ENCODE data around the gene PDSS1. TPM values are rescaled to one million over a fixed set of nuclear protein-coding genes. Genes with fewer than 3 reads are reported as not detected.

The PDSS1 gene
- total and polyA plus RNA-seq, 2 of the 13 experiments (the other 11 are each of a cell fraction or from before 2014, with no cell fraction given), result 18.7 to 19.3 TPM

DNA sequence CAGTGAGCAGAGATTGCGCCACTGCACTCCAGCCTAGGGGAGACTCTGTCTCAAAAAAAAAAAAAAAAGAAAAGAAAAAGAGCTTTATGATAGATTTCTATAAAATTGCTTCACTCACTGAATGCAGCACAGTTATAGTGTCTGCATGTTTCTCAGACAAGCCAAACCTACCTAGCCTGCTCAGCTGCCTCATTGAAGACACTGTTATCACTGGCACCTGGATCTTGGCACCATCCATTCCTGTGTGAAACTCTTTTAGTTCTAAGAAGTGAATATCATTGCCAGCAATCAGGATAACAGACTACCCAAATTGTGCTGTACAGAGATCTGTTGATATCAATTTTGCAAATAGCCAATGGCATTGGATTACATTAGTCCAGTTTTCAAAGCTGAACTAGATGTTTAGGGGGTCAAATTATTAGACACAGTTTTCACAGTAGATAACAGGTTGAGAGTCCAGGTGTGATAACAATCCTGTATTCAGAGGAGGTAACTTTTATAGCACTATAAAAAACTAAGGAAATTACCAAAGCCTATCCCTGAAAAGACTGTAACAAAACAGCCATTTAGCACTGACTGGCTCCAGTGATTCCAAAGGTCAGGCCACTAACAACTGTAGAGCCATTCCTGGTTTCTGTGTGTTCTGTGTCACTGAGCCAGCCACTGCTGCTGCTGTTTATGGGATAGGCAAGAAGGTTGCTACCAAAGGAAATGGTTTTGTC lies 17.1 kb downstream of the PDSS1 start:
- Histone ChIP-seq H3K27ac (ENCODE audit: extremely low read length, insufficient read depth, low read length) (peak overlapping the region; percentile 60), H3K9ac (ENCODE audit: insufficient read depth, low read depth, low read length) (no peak overlapping the region), H4K20me1 (ENCODE audit: insufficient read depth, low read length) (no peaks in the 10 kb centered on the region), H3K79me2 (ENCODE audit: insufficient read depth, low read length) (no peaks in the 10 kb centered on the region), H3K4me2 (ENCODE audit: low read depth, low read length) (peak overlapping the region; percentile 25; the same call in 1 of the 2 replicates), H3K4me3 (replicated peaks in 1 of 3; ENCODE audit: insufficient read depth in 1 of 3, low read depth in 2 of 3, low read length in 3 of 3) (no peak overlapping the region), H2AFZ (ENCODE audit: low read length) (peak overlapping the region; percentile 49), H3K9me3 (ENCODE audit: low read length) (no peaks in the 10 kb centered on the region), H3K27me3 (ENCODE audit: control insufficient read depth in 1 of 2, insufficient read depth in 2 of 2, low read length in 2 of 2) (no peaks in the 10 kb centered on the region), H3K4me1 (ENCODE audit: insufficient read depth, low read length) (peaks cover 17% of the 10 kb centered on the region), H3K36me3 (replicated peaks in 1 of 2; ENCODE audit: control insufficient read depth in 1 of 2, insufficient read depth in 2 of 2, low read length in 2 of 2) (peaks cover 6 to 27% of the 10 kb centered on the region in 2 experiments)
- 100% methylated on average over 1 of the region's 1 CpG for WGBS (ENCODE audit: low lambda C conversion rate)
- in situ Hi-C loops (cut with HindIII; ENCODE audit: extremely low pct_ligation_motif_present, low pct_unique_long_range_greater_than_20kb) (no loop called here), intact Hi-C loops (cut with micrococcal nuclease; ENCODE audit: unreplicated experiment) (no loop called here)
- FAIRE-seq (peak; percentile 68), ATAC-seq (peak; percentile 98), DNase-seq (ENCODE audit: low spot score) (peak; percentile 70)
- no TSS peak for BruUV-seq (replicated peaks)
- ChIA-PET POLR2A (interaction anchor here (1.0 kb wide), 1 partner anchor 17 kb away, joined by 3 read pairs; the partner anchor contains the start of gene PDSS1), CTCF (ENCODE audit: low intra/inter-chr PET ratio, low total read pairs) (no interaction called here)
- peak; percentile 58; the same call in 1 of the 2 replicates for TF ChIP-seq ZNF264 (CRISPR knock-in tag; IDR thresholded peaks at IDR 0.05)
- no peak for TF ChIP-seq CERS6 (CRISPR knock-in tag; IDR thresholded peaks at IDR 0.05)
- TF ChIP-seq PHF5A (CRISPR knock-in tag; IDR thresholded peaks at IDR 0.05; ENCODE audit: low read depth, unreplicated experiment), result no peak
- 0 out of 2 replicates have a peak, but pooled peaks have one; percentile 14 for TF ChIP-seq SAP130 (CRISPR knock-in tag; IDR thresholded peaks at IDR 0.05; ENCODE audit: low read depth)
- TF ChIP-seq ERF (CRISPR knock-in tag; IDR thresholded peaks at IDR 0.05), result no peak
- peak; percentile 25 for TF ChIP-seq ASH2L (IDR thresholded peaks at IDR 0.05; ENCODE audit: insufficient read length, low read depth, low read length)
- 0 out of 2 replicates have a peak, but pooled peaks have one; percentile 4 for TF ChIP-seq TBX2 (CRISPR knock-in tag; IDR thresholded peaks at IDR 0.05; ENCODE audit: borderline replicate concordance)
- peak; percentile 22; the same call in 1 of the 2 replicates for TF ChIP-seq ZNF644 (CRISPR knock-in tag; IDR thresholded peaks at IDR 0.05; ENCODE audit: low read depth)
- TF ChIP-seq, protein P1, sequence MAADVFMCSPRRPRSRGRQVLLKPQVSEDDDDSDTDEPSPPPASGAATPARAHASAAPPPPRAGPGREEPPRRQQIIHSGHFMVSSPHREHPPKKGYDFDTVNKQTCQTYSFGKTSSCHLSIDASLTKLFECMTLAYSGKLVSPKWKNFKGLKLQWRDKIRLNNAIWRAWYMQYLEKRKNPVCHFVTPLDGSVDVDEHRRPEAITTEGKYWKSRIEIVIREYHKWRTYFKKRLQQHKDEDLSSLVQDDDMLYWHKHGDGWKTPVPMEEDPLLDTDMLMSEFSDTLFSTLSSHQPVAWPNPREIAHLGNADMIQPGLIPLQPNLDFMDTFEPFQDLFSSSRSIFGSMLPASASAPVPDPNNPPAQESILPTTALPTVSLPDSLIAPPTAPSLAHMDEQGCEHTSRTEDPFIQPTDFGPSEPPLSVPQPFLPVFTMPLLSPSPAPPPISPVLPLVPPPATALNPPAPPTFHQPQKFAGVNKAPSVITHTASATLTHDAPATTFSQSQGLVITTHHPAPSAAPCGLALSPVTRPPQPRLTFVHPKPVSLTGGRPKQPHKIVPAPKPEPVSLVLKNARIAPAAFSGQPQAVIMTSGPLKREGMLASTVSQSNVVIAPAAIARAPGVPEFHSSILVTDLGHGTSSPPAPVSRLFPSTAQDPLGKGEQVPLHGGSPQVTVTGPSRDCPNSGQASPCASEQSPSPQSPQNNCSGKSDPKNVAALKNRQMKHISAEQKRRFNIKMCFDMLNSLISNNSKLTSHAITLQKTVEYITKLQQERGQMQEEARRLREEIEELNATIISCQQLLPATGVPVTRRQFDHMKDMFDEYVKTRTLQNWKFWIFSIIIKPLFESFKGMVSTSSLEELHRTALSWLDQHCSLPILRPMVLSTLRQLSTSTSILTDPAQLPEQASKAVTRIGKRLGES (CRISPR knock-in tag; IDR thresholded peaks at IDR 0.05; ENCODE audit: borderline replicate concordance), result no peak
- no peak for TF ChIP-seq ZNF33A (CRISPR knock-in tag; IDR thresholded peaks at IDR 0.05; ENCODE audit: borderline replicate concordance)
- TF ChIP-seq SP2 (CRISPR knock-in tag; IDR thresholded peaks at IDR 0.05), result no peak
- peak; percentile 81 for TF ChIP-seq HNF4G (IDR thresholded peaks at IDR 0.05; ENCODE audit: borderline replicate concordance, low read depth, low read length)
- no peak for TF ChIP-seq HNF4G (CRISPR knock-in tag; IDR thresholded peaks at IDR 0.05; ENCODE audit: borderline replicate concordance, low read depth)
- 0 out of 2 replicates have a peak, but pooled peaks have one; percentile 30 for TF ChIP-seq UBTF (CRISPR knock-in tag; IDR thresholded peaks at IDR 0.05)
- peak; percentile 79 for TF ChIP-seq HNF4A (CRISPR knock-in tag; IDR thresholded peaks at IDR 0.05)
- TF ChIP-seq ZNF292 (CRISPR knock-in tag; IDR thresholded peaks at IDR 0.05; ENCODE audit: borderline replicate concordance, low read depth), result peak; percentile 72; the same call in 1 of the 2 replicates
- 0 out of 2 replicates have a peak, but pooled peaks have one; percentile 54 for TF ChIP-seq RBAK (CRISPR knock-in tag; IDR thresholded peaks at IDR 0.05)
- TF ChIP-seq BCL6 (CRISPR knock-in tag; IDR thresholded peaks at IDR 0.05), result 0 out of 2 replicates have a peak, but pooled peaks have one; percentile 15

All from HepG2 (cell line).